Measurements from ENCODE around the gene SCN9A. TPM values are rescaled to one million over a fixed set of nuclear protein-coding genes. Genes with fewer than 3 reads are reported as not detected.

The SCN9A gene
- total and polyA plus RNA-seq, 2 donors from 2014 or later = 0.99 to 5.3 TPM

- no peak overlapping the region for H3K9ac ChIP-seq (ENCODE audit: low read length in 3 of 3)
- no peaks in the 10 kb centered on the region for H3K27me3 ChIP-seq (ENCODE audit: control insufficient read depth, insufficient read depth, low read length)
- peak; percentile 42 for TF ChIP-seq CTCF (IDR thresholded peaks at IDR 0.05; ENCODE audit: borderline replicate concordance, extremely low read depth, insufficient read depth)
- peak; percentile 46 for FAIRE-seq
- H3K27ac ChIP-seq (ENCODE audit: low read depth in 2 of 2, low read length in 2 of 2) = no peak overlapping the region
- H3K36me3 ChIP-seq (ENCODE audit: control insufficient read depth in 2 of 3, insufficient read depth in 3 of 3, low read length in 3 of 3) = no peaks in the 10 kb centered on the region
- DNase-seq = peak; percentile 56 to 74 (median 60)
- no peaks in the 10 kb centered on the region for H3K4me1 ChIP-seq (ENCODE audit: control insufficient read depth in 2 of 3, insufficient read depth in 2 of 3, low read depth in 1 of 3, low read length in 3 of 3)
- intact Hi-C loops (cut with DNase I) = no loop called here
- no peak overlapping the region for H3K4me3 ChIP-seq (ENCODE audit: low read length in 3 of 3)
- H3K9me3 ChIP-seq (ENCODE audit: control insufficient read depth in 2 of 3, insufficient read depth in 1 of 3, low read length in 3 of 3) = no peaks in the 10 kb centered on the region
Measured at GRCh38 chr2:166180951-166181812, 194.6 kb downstream of the SCN9A start.

GRCh38 chr2:166179201-166179600, 196.5 kb downstream of the SCN9A start:
- no peak for TF ChIP-seq CTCF (IDR thresholded peaks at IDR 0.05; ENCODE audit: borderline replicate concordance, extremely low read depth, insufficient read depth)
- peak; percentile 15 for FAIRE-seq
- DNase-seq = peak in 1 of 5 donors; percentile 4
- no peaks in the 10 kb centered on the region for H3K36me3 ChIP-seq (ENCODE audit: control insufficient read depth in 2 of 3, insufficient read depth in 3 of 3, low read length in 3 of 3)
- no peaks in the 10 kb centered on the region for H3K4me1 ChIP-seq (ENCODE audit: control insufficient read depth in 2 of 3, insufficient read depth in 2 of 3, low read depth in 1 of 3, low read length in 3 of 3)
- intact Hi-C loops (cut with DNase I) = no loop called here
- no peak overlapping the region for H3K4me3 ChIP-seq (ENCODE audit: low read length in 3 of 3)
- H3K9me3 ChIP-seq (ENCODE audit: control insufficient read depth in 2 of 3, insufficient read depth in 1 of 3, low read length in 3 of 3) = no peaks in the 10 kb centered on the region
- no peak overlapping the region for H3K9ac ChIP-seq (ENCODE audit: low read length in 3 of 3)
- no peaks in the 10 kb centered on the region for H3K27me3 ChIP-seq (ENCODE audit: control insufficient read depth, insufficient read depth, low read length)
- no peak overlapping the region for H3K27ac ChIP-seq (ENCODE audit: low read depth in 2 of 2, low read length in 2 of 2)

- Histone ChIP-seq H3K27ac (ENCODE audit: low read depth in 2 of 2, low read length in 2 of 2) (no peak overlapping the region), H3K4me3 (ENCODE audit: low read length in 3 of 3) (no peak overlapping the region), H3K36me3 (ENCODE audit: control insufficient read depth in 2 of 3, insufficient read depth in 3 of 3, low read length in 3 of 3) (no peaks in the 10 kb centered on the region), H3K9me3 (ENCODE audit: control insufficient read depth in 2 of 3, insufficient read depth in 1 of 3, low read length in 3 of 3) (no peaks in the 10 kb centered on the region), H3K9ac (ENCODE audit: low read length in 3 of 3) (no peak overlapping the region), H3K27me3 (ENCODE audit: control insufficient read depth, insufficient read depth, low read length) (no peaks in the 10 kb centered on the region), H3K4me1 (ENCODE audit: control insufficient read depth in 2 of 3, insufficient read depth in 2 of 3, low read depth in 1 of 3, low read length in 3 of 3) (no peaks in the 10 kb centered on the region)
- FAIRE-seq (no peak), DNase-seq (no peak)
- TF ChIP-seq CTCF (IDR thresholded peaks at IDR 0.05; ENCODE audit: borderline replicate concordance, extremely low read depth, insufficient read depth) = no peak
- intact Hi-C loops (cut with DNase I) = no loop called here
Measured at GRCh38 chr2:166173263-166173662, 202.5 kb downstream of the SCN9A start.
